SKM-1 (cell line): ENCODE data around the gene PTPRN2.

ENCODE experiments used
- DNase-seq: peaks from one replicate; lab custom pipeline; 2025; ENCODE audit not compliant: unreplicated experiment; lab: John Stamatoyannopoulos, UW

The PTPRN2 gene

DNA sequence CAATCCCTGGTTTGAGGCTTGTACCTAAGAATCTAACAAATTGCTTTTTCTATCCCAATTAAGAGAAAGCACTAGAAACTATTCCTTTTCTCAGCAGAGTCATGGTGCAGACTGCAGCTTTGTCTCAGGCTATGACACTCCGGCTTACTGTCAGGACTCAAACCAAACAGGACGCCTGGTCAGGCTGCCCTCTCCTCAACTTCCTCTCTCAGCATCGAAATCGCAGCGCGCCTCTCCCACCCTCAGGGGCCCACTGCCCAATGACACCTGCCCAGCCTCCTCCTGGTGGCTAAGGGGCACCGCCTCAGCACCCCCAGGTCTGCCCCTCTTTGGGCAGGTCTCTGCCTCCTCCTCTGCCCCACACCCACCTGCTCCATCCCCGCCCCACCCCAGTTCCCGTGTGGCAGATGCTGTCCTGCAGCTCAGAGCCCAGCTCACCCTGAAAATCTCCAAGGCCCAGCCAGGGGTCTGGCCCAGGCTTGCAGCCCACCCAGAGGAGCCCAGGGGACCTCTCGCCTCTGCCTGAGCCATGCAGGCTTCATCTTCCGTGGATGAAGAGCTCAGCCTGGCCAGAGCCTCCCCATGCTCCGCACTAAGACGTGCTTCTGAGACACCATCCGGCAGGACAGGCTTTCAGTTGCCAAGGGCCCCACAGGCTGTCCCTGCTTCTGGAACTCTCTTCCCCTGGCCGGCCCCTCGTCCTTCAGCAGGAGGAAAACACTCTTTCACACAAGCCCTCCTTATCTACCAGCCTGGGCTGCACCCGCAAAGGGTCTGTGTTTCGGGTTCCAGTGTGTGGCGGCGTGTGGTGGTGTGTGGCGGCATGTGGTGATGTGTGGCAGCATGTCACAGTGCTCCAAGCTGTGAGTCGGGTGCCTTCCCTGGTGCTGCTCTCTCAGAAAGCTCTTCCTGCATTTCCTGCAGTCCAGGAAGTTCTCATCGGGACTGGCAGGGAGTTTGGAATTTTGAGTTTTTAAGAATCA, 16.4 kb upstream of the PTPRN2 start:
- DNase-seq: no peak

DNA sequence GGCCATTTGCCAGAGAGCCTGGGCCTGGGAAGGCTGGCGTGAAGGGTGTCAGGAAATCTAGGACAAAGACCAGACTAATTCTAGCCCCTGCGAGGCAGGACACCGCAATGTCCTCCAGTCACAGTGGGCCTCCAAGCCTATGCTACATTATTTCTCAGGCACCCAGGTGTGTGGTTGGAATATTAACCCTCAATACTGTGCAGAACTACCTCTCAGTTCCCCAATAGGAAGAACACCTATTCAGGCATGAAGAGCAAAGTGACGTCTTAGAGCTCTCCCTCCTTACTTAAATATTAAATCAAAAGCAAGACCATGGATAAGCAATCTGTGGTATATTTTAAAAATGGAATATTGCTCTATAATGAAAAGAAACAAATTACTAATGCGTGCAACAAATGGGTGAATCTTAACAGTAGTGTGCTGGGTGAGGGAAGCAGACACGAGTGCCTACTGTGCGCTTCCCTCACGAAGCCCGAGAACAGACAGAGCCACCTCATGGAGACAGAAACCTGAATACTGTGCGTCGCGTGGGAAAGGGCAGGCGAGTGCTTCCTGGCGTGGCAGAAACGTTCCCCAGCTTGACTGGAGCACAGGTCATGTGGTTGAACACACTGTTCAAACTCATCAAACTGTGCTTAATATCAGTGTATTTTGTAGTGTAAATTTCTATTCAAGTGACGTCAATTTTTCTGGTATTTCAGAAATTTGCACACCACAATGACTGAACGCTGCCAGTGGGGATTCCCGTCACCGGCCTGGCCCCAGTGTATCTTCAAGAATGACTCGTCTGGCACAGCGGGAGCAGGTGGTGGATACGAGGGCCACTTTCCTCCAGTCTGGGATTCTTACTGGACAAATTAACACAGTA, 15.5 kb upstream of the PTPRN2 start:
- DNase-seq: no peak

DNA sequence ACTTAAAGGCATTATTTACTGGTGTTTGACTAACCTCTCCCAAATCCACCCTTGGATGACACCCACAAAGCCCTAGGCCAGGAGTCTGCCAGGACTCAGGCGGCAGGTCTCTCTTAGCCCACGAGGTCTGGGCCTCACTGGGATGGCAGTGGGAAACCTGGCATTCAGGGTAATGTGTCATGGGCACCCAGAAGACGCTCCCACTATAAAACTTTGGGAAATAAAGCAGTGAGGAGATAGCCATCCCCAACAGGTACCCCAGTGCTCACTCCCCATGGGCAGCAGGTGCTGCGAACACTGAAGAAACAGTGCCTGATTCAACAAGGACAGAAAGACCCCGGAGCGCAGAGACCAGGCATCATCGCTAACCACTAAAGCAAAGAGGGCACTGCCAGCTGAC, 14.4 kb upstream of the PTPRN2 start:
- no peak for DNase-seq

DNA sequence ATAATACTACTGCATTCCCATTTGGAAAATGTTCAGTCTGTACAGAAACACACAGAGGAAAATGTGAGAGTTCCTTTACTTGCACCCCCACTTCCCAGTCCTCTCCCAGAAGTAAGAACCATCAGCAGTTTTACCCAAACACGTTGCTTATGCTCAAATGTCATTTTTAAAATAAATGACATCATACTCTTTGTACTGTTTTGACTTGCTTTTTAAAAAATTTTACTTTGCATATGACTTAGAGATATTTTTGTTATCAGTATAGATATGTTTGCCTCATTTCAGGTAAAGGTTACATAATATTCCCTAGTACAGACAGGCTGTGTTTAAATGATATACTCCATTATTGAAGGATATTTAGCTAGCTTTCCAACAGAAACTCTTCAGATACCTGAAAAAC, 13.5 kb upstream of the PTPRN2 start:
- no peak for DNase-seq

DNA sequence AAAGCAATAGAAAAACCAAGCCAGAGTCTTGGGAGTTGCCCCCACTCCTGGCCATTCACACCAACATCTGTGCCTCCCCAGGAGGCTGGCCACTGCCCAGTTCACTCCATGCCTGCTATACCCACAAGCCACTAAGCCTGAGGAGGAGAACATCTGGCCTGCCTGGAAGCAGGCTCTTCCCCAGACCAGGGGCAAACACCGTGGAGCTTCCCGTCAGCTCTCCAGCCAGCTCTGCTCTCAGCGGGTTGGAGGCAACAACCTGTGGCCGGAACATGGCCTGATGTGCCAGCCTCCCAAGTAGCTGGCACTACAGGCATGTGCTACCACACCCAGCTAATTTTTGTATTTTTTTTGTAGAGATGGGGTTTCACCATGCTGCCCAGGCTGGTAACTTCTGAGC, 9.1 kb upstream of the PTPRN2 start:
- no peak for DNase-seq

DNA sequence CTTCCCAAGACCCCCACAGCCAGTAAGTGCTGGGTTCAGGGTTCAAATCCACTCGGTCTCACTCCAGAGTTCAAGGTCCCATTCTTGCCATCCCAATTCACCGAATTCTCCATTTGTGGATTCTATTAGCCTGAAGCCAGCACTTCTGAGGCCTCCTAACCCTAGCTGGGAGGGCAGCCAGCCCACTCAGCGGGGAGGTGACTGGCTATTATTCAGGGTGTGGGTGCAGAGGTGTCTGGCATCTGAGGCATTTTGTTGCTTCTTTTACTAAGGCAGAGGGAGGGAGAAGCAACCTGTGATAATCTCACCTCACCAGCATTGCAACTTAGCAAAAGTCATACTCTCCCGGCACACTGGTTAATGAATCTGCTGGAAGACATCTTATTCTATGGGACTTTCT, 8.7 kb upstream of the PTPRN2 start:
- no peak for DNase-seq

DNA sequence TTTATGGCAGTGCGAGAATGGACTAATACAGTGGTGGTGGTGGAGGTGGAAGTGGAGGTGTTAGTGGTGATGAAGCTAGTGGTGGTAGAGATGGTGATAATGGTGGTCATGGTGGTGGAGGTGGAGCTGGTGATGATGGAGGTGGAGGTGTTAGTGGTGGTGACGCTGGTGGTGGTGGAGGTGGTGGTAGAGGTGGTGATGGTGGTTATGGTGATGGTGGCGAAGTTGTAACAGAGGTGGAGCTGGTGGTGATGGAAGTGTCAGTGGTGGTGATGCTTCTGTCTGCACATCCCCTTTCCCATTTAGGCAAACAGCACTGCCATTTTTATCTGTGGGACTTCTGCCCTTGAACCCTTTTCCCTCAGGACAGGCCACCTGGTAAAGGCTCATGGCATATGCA, 7.4 kb upstream of the PTPRN2 start:
- DNase-seq: no peak

DNA sequence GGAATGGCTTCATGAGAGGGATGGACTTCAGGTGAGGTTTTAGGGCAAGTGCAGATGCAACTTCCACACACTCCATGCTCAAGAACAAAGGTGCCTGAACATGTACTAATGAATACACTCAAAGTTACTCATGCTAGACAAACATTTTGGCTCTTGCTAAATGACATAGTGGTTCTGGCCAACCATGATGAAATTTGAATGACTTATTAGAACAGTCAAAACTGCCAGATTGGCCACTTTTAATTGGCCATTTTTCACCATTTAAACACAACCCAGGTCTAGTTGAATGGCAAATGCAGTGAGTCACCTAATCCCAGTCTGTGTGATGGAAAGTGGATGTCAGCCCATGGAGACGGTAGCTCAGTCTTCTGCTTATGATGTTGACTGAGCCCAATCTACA, 4.9 kb upstream of the PTPRN2 start:
- DNase-seq: no peak

DNA sequence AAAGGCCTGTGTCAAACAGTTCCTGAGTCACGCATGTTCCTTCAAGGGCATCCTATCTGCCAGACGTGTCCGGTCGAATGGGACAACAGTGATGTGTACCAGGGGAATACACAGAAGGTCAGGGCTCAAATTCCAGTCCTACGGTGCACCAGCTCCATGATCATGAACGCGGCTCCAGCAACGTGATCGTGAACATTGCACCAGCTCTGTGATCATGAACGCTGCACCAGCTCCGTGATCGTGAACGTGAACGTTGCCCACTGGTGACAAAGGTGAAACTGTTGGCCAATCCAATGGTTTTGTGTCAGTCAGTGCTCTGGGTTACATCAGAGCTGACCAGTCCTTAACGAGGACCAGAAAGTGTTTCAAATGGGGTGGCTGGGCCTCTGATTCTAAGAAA, 4.3 kb upstream of the PTPRN2 start:
- DNase-seq: no peak

DNA sequence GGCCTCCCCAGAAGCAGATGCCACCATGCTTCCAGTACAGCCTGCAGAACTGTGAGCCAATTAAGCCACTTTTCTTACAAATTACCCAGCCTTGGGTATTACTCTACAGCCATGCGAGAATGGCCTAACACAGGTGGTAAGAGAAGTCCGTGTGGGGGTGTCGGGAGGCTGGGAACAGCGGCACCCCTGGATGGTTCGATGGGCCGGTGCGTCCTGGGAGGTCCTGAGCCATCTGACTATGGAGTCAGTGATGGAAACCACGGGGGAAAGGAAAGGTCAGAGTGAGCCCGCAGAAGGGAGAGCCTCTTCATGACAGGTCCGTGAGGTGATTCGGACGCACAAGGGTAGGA, 2.5 kb upstream of the PTPRN2 start:
- no peak for DNase-seq

DNA sequence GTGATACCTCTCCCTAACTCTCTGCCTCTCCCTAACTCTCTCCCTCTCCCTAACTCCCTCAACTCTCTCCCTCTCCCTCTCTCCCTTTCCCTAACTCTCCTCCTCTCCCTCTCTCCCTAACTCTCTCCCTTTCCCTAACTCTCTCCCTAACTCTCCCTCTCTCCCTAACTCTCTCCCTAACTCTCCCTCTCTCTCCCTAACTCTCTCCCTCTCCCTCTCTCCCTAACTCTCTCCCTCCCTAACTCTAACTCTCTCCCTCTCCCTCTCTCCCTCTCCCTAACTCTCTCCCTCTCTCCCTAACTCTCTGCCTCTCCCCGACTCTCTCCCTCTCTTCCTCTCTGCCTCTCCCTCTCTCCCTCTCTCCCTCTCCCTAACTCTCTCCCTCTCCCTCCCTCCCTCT, 2.0 kb upstream of the PTPRN2 start:
- DNase-seq: no peak

DNA sequence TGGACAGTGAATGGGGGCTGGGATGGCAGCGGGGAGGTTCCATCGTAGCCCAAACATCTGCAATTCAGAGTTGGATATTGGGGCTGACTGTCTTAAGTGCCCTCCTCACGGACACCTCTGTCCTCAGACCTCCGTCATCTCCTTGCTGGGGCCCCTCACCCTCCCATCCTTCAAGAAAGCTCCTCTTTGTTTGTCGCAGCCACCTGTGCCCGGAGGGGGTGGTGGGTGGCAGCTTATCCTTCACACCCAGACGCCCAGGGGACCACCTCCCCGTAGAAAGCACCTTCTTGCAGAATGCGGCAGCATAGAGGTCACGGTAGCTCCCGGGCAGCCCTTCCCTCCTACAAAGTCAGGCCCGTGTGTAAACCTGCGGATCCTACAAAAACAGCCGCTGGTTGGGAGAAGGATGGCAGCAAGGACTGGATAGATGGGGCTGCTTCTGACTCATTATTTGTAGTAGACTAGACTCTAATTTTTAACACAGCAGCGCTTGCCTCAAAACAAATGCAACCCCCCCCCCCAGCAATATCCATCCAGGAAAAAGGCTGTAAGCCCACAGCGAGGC, 1.3 kb upstream of the PTPRN2 start:
- no peak for DNase-seq

DNA sequence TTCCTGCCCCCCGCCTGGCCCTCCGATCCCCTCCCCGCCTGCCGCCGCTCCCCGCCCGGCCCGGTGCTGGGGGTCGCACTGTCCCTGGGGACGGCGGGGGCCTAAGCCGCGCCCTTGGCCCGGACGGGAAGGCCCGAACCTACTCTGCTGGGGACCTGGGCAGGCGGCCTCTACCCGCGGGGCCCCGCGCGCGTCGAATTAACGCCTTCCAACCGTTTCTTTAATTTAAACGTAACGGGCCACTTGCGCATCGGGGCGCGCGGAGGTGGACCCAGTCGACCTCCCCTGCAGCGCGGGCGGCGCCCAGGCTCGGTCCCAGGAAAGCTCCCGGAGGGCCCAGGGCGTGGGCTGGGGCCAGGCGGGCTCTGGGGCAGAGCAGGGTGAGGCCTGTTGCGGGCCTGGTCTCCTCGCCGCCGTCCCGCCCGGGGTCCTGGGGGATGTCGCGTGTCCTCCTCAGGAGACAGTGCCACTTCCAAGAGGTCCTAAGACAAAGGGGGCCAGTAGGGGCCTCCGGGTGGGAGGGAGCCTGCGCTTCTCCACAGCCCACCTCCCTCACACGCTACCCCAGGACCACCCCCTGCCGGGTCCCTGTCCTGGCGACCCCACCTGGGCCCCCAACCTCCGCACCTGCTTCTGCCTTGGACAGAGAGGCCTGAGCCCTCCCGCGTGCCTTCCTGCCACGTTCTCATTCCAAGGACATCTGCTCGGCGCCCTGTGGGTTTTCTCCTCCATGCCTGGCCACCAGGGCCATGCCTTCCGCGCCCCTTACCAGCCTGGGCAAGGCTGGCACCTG, 658 bp upstream of the PTPRN2 start:
- no peak for DNase-seq

DNA sequence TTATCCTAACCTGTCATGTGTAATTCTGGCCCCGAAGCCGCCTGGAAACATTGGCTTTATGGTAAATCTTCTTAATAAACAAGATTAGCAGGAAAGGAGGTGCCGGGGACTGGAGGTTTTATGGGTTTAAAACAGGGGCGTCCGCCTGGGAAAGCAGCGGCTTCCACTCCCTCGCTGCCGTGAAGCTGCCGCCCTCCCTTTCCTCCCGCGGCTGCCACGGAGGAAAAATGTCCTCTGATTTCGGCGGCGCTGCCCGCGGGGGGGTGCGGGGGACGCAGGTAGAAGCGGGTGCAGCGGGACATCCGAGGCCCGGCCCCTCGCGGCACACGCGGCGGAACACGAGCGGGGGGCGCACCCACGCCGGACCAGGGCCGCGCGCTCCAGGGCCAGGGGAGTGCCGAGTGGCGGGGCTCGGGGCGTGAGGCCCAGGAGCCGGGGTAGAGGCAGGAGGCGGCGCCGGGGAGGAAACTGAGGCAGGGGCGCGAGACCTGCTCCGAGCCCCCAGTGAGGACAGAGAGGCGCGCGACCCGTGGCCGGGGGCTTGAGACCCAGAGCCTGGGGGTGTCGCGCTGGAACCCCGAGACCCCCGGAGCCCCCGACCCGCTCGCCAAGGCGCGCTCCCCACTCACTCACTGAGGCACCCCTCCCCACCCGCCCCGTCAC, 993 bp downstream of the PTPRN2 start:
- DNase-seq: no peak

DNA sequence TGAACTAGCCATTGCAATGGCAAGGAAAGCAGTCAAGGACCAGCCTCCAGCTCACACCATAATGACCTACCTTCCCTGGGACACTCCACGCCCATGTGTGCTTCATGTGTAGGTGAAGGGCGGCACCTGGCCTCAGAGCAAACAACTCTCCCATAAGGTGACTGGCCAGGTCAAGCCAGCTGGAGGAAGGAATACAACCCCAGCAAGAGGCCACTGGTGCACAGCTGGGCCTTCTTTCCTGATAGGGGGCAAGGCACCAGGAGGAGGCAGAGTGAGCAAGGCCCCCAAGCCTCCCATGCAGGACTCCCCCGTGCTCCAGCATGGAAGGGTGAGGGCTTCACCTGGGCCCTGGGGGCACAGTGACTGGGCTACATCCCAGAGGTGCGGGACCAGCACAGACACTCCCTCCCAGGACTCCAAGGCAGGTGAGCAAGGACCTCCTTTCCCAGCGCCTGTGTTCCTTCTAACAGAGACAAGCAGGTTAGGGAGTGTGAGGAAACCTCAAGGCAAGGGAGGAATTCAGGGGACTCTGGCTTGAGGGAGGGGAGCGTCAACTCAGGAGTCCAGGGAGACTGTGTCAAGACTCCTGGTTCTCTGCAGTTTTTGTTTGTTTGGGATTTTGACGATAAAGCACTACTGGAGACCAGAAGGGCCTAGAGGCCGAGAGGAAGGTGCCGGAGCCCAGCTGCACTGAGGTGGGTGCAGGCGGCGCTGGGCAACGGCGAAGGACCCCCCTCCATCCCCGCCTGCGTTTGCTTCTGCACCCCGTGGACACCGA, 1.7 kb downstream of the PTPRN2 start:
- no peak for DNase-seq

DNA sequence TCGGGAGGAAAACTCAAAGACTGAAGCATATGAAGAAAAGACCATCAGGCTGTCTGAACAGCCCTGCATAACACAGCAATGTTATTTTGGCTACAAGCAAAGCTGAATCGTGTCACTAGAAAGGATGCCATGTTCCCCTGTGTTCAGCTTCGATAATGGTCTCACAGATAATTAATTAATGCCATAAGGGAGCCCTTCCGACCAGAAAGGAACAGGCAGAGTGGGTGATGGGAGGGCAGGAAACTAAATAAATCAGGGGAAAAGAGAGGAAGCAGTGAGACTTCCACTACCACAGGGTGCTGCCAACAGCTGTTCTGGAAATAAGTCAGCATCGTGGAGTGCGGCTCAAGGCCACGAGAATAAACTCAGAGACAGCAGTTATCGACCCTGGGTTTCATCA, 3.2 kb downstream of the PTPRN2 start:
- no peak for DNase-seq

DNA sequence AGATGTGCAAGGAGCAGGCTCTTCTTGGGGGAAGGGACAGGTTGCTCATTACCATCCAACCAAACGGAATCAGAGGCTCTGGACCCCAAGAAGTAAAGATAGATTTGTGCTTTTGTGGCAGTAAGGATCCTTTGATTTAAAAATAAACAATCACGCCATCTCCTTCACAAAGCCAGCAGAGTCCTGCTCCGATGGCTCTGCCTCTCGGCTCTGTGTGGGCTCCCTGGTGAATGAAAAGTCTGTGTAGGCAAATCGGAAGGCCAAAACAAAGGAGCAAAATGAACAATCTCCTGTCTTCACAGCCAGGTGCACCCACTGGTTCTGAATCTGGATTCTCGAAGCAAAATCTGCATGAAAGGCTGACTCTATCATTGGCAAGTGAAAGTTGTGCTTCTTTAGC, 3.8 kb downstream of the PTPRN2 start:
- DNase-seq: no peak

DNA sequence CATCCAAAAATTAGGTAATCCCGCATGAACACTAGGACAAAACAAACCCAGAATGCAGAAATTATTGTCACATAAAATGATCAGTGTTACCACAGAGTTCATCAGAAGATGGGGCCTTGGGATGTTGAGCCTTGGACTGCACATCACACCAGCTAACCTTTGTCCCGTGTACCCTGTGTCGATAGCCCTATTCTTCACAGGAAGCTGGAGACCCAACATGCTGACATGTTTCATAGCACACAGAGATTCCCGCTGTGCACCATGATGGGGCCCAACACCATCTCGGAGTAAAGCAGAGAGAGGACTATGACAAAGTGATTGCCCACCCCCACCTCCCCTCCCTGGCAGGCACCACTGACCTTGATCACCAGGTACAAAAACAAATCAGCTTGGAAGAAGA, 4.5 kb downstream of the PTPRN2 start:
- DNase-seq: no peak

DNA sequence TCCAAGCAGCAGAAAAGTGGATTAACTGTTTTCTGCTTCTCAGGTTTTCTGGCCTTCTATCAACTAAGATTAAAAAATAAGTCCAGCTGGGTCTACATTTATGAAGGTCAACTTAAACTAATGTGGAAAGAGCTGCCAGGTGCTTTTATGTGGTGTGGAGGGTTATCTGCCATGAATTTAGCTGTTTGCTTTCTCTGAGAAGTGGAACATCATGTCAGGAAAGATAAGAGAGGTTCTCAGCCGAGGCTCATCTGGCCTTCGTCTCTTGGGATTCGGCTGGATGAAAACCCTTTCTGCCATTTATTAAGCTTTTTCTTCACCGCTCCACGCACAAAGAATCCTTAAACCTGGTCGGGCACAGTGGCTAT, 5.5 kb downstream of the PTPRN2 start:
- DNase-seq: no peak
